Osteocyte (in vitro differentiated cells): Measurements from ENCODE around the gene USP7. TPM values are rescaled to one million over a fixed set of nuclear protein-coding genes. Genes with fewer than 3 reads are reported as not detected.

Source experiments
- DNase-seq: peaks from one replicate; pipeline ENCODE4 v3.0.0; 2021; ENCODE audit warnings: mixed read lengths; ENCODE audit not compliant: unreplicated experiment; ENCODE audit errors: extremely low spot score
- H3K27ac Mint-ChIP-seq: one replicate; pipeline ENCODE4 v1.8.0; 2021; ENCODE audit warnings: mild to moderate bottlenecking, mixed read lengths; ENCODE audit not compliant: unreplicated experiment
- H3K27me3 Mint-ChIP-seq: one replicate; pipeline ENCODE4 v1.8.0; 2021; ENCODE audit warnings: mixed read lengths; ENCODE audit not compliant: unreplicated experiment
- H3K36me3 Mint-ChIP-seq: one replicate; pipeline ENCODE4 v1.8.0; 2021; ENCODE audit warnings: mixed read lengths; ENCODE audit not compliant: unreplicated experiment
- H3K4me1 Mint-ChIP-seq: one replicate; pipeline ENCODE4 v1.8.0; 2021; ENCODE audit warnings: mixed read lengths; ENCODE audit not compliant: unreplicated experiment
- H3K4me3 Mint-ChIP-seq: one replicate; pipeline ENCODE4 v1.8.0; 2021; ENCODE audit warnings: mild to moderate bottlenecking, moderate library complexity, mixed read lengths; ENCODE audit not compliant: unreplicated experiment
- H3K9me3 Mint-ChIP-seq: one replicate; pipeline ENCODE4 v1.8.0; 2021; ENCODE audit warnings: mixed read lengths; ENCODE audit not compliant: unreplicated experiment
- CTCF ChIP-seq: fragments of 200-600 bp; sonication (generic); IDR thresholded peaks from 2 replicates; pipeline ENCODE4 v1.5.0; 2021; ENCODE audit warnings: antibody characterized with exemption, mild to moderate bottlenecking, moderate library complexity
- total RNA-seq: library from RNA; stranded (reverse); gene quantifications from 2 replicates; pipeline ENCODE4 v1.2.1, GENCODE V29; 2021

The USP7 gene
- total RNA-seq, 1 donor from 2014 or later: 88.2 TPM

- TF ChIP-seq CTCF: no peak
- H3K27me3 Mint-ChIP-seq: no peaks in the 10 kb centered on the region
- H3K36me3 Mint-ChIP-seq: peaks cover 16% of the 10 kb centered on the region
- no peak for DNase-seq
- no peak overlapping the region for H3K4me3 Mint-ChIP-seq
- H3K4me1 Mint-ChIP-seq: peaks cover 14% of the 10 kb centered on the region
- H3K9me3 Mint-ChIP-seq: no peaks in the 10 kb centered on the region
- H3K27ac Mint-ChIP-seq: no peak overlapping the region
Observed at GRCh38 chr16:8929086-8929748, 34.5 kb downstream of the USP7 start.

DNA sequence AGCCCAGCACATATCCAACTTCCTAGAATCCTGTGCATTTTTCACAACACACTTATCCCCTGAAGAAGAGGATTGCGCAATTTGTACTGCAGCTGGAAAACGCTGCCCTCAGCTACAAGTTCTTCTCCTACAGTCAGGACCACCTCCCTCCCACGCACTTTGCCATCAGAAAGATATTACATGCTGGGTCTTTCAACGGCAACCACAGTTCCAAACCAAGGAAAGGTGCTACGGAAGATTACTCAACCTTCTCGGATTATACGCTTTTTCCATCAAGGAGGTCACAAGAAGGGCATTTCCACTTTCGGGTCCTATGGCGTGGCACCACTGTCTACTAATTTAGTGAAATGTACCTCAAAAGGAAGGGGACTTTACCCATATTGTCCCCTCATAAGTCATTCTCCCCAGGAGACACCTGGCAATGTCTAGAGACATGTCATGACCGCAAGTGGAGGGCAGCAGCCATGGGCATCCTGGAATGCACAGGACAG is 35.2 kb downstream of the USP7 start:
- Mint-ChIP-seq H3K27me3 (no peaks in the 10 kb centered on the region), H3K36me3 (peaks cover 16% of the 10 kb centered on the region), H3K4me3 (no peak overlapping the region), H3K4me1 (peaks cover 15% of the 10 kb centered on the region), H3K27ac (no peak overlapping the region), H3K9me3 (no peaks in the 10 kb centered on the region)
- no peak for TF ChIP-seq CTCF
- no peak for DNase-seq

DNA sequence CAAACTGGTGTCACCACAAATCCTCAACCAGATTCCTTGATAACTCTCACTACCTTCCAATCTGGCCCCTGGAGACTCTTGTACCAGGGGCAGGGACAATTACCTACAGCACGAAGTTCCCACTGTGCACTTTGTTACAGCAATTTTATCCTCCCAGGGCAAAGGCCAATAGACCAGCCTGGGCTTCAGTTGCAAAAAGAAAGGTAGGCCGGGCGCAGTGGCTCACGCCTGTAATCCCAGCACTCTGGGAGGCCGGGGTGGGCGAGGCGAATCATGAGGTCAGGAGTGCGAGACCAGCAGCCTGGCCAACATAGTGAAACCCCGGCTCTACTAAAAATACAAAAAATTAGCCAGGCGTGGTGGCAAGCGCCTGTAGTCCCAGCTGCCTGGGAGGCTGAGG is 36.9 kb downstream of the USP7 start:
- DNase-seq: no peak
- Mint-ChIP-seq H3K27me3 (no peaks in the 10 kb centered on the region), H3K4me3 (no peak overlapping the region), H3K27ac (no peak overlapping the region), H3K4me1 (peaks cover 13% of the 10 kb centered on the region), H3K9me3 (no peaks in the 10 kb centered on the region), H3K36me3 (peaks cover 16% of the 10 kb centered on the region)
- TF ChIP-seq CTCF: no peak

- no peak for TF ChIP-seq CTCF
- no peaks in the 10 kb centered on the region for H3K27me3 Mint-ChIP-seq
- no peaks in the 10 kb centered on the region for H3K9me3 Mint-ChIP-seq
- no peak overlapping the region for H3K4me3 Mint-ChIP-seq
- peaks cover 10% of the 10 kb centered on the region for H3K4me1 Mint-ChIP-seq
- H3K27ac Mint-ChIP-seq: no peak overlapping the region
- no peak for DNase-seq
- H3K36me3 Mint-ChIP-seq: peaks cover 25% of the 10 kb centered on the region
Observed at GRCh38 chr16:8925455-8925854, 38.3 kb downstream of the USP7 start.

DNA sequence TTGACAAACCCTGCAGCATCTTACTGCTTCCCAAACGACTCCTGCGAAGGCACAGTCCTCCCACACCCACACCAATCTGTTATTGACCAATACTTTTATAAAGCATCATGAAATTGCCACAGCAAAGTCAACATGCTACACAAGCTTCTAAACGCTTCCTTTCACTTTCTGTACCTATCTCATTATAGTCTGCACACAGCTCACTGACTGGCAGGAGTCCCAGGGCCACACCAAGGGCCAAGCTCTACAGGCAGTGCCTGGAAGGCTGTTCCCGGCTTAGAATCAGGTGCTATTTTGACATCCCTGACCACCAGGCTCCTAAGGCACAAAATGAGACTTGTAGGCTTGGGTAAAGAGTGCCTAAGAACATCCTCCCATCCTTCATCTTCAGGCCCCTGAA is 39.5 kb downstream of the USP7 start:
- no peak overlapping the region for H3K4me3 Mint-ChIP-seq
- peaks cover 7% of the 10 kb centered on the region for H3K4me1 Mint-ChIP-seq
- no peaks in the 10 kb centered on the region for H3K9me3 Mint-ChIP-seq
- no peak overlapping the region for H3K27ac Mint-ChIP-seq
- H3K27me3 Mint-ChIP-seq: no peaks in the 10 kb centered on the region
- TF ChIP-seq CTCF: no peak
- DNase-seq: no peak
- peaks cover 32% of the 10 kb centered on the region for H3K36me3 Mint-ChIP-seq
